Transverse colon (tissue), 4 donors: ENCODE measurements around the gene SLC6A11. TPM values are rescaled to one million over a fixed set of nuclear protein-coding genes. Genes with fewer than 3 reads are reported as not detected.

Experiments used
- DNase-seq: peaks from one replicate; pipeline ENCODE4 v3.0.0-alpha.2; 2019
- H3K27ac ChIP-seq, 4 donors: fragments of 200-600 bp; sonication (generic); 2 replicates each; pipeline ENCODE4 v1.5.1; 2016 to 2018; ENCODE audit warnings: inconsistent platforms in 4 of 4
- H3K27me3 ChIP-seq: fragments of 200-600 bp; sonication (generic); 2 replicates; pipeline ENCODE4 v1.5.1; 2017; ENCODE audit warnings: inconsistent platforms
- H3K36me3 ChIP-seq, 4 donors: fragments of 200-600 bp; sonication (generic); 2 replicates each; pipeline ENCODE4 v1.5.1; 2017 to 2019; ENCODE audit warnings: inconsistent platforms in 4 of 4
- H3K4me1 ChIP-seq, 4 donors: fragments of 200-600 bp; sonication (generic); 2 replicates each; pipeline ENCODE4 v1.5.1; 2017 to 2020; ENCODE audit warnings: inconsistent platforms in 4 of 4
- H3K4me3 ChIP-seq, 4 donors: fragments of 200-600 bp; sonication (generic); 1 replicate in 1 of 4; 2 replicates in 3 of 4; pipeline versions ENCODE4 v1.5.1 to v1.6.1; 2017 to 2019; ENCODE audit warnings: inconsistent platforms in 4 of 4
- H3K9me3 ChIP-seq, 2 donors: fragments of 200-600 bp; sonication (generic); 2 replicates each; pipeline ENCODE4 v1.5.1; 2017 to 2019; ENCODE audit warnings: inconsistent platforms in 2 of 2
- CTCF ChIP-seq, 5 experiments: fragments of 200-600 bp in 3 of 5; fragments of 450-650 bp in 2 of 5; sonication (generic) in 3 of 5; IDR thresholded peaks; 1 replicate in 2 of 5; 2 replicates in 3 of 5; pipeline ENCODE4 v1.5.1; 2016 to 2017; ENCODE audit warnings: antibody characterized with exemption in 5 of 5, inconsistent platforms in 3 of 5, mild to moderate bottlenecking in 2 of 5, moderate library complexity in 1 of 5
- EP300 ChIP-seq: sonication (generic); formaldehyde crosslinking; IDR thresholded peaks from one replicate; pipeline ENCODE4 v1.6.1; 2017; ENCODE audit warnings: antibody characterized with exemption, low read depth
- POLR2A ChIP-seq: fragments of 450-650 bp; IDR thresholded peaks from one replicate; pipeline ENCODE4 v1.6.1; 2016; ENCODE audit warnings: antibody characterized with exemption, mild to moderate bottlenecking, moderate library complexity
- POLR2AphosphoS5 ChIP-seq, 3 donors: sonication (generic); formaldehyde crosslinking; IDR thresholded peaks; one replicate each; pipeline ENCODE4 v1.6.1; 2016; ENCODE audit warnings: antibody characterized with exemption in 3 of 3
- WGBS, 2 donors: methylation state at CpG; one replicate each; pipeline ENCODE4 v1.1.5; 2018; ENCODE audit warnings: low coverage in 1 of 2; 5-methylcytosine and 5-hydroxymethylcytosine counted together
- in situ Hi-C, 4 donors: fragments of 200-750 bp; cut with MboI; loops; one replicate each; pipeline versions ENCODE4 v1.15.0 to v1.15.1; 2017; ENCODE audit warnings: low sequenced_read_pairs in 3 of 4, low pct_ligation_motif_present in 1 of 4, low pct_unique_long_range_greater_than_20kb in 1 of 4
- intact Hi-C: fragments of 100-400 bp; cut with DNase I; formaldehyde crosslinking; loops from one replicate; pipeline ENCODE4 v1.15.1; 2023; ENCODE audit warnings: low total_unique reads
- total RNA-seq, 4 donors: library from RNA; depleted of rRNA; stranded (reverse); fragments of >200 nt; gene quantifications; one replicate each; pipeline ENCODE4 v1.1.0, GENCODE V29; 2016

The SLC6A11 gene
- total RNA-seq, 4 donors from 2014 or later: not detected

- no peaks in the 10 kb centered on the region for H3K9me3 ChIP-seq
- H3K4me1 ChIP-seq: no peaks in the 10 kb centered on the region
- in situ Hi-C loops (no loop called here), intact Hi-C loops (no loop called here)
- 67 to 75% methylated on average over 1 of the region's 1 CpG for WGBS, 2 donors
- DNase-seq: no peak
- TF ChIP-seq POLR2AphosphoS5 (IDR thresholded peaks at IDR 0.05): no peak
- no peak for TF ChIP-seq EP300
- no peak for TF ChIP-seq POLR2A
- TF ChIP-seq CTCF (IDR thresholded peaks at IDR 0.05): no peak
- no peaks in the 10 kb centered on the region for H3K27me3 ChIP-seq
- no peak overlapping the region for H3K27ac ChIP-seq
- H3K4me3 ChIP-seq: no peak overlapping the region
- no peaks in the 10 kb centered on the region for H3K36me3 ChIP-seq
Observed at GRCh38 chr3:10808130-10808735, 7.8 kb upstream of the SLC6A11 start.

GRCh38 chr3:10808974-10809373 is 7.1 kb upstream of the SLC6A11 start:
- Histone ChIP-seq H3K4me3 (no peak overlapping the region), H3K27me3 (no peaks in the 10 kb centered on the region), H3K9me3 (no peaks in the 10 kb centered on the region), H3K36me3 (no peaks in the 10 kb centered on the region), H3K4me1 (no peaks in the 10 kb centered on the region), H3K27ac (no peak overlapping the region)
- intact Hi-C loops (no loop called here), in situ Hi-C loops (no loop called here)
- DNase-seq: no peak
- TF ChIP-seq CTCF (IDR thresholded peaks at IDR 0.05): no peak
- no peak for TF ChIP-seq EP300
- no peak for TF ChIP-seq POLR2AphosphoS5 (IDR thresholded peaks at IDR 0.05)
- TF ChIP-seq POLR2A: no peak
- 79 to 80% methylated on average over 2 of the region's 2 CpGs for WGBS, 2 donors

- H3K9me3 ChIP-seq: no peaks in the 10 kb centered on the region
- in situ Hi-C loops: no loop called here
- peaks cover 12% of the 10 kb centered on the region for H3K27me3 ChIP-seq
- no peaks in the 10 kb centered on the region for H3K4me1 ChIP-seq
- DNase-seq: no peak
- no peak overlapping the region for H3K27ac ChIP-seq
- intact Hi-C loops: no loop called here
- H3K4me3 ChIP-seq: no peak overlapping the region
- TF ChIP-seq CTCF (IDR thresholded peaks at IDR 0.05) (no peak), POLR2A (no peak), POLR2AphosphoS5 (IDR thresholded peaks at IDR 0.05) (no peak), EP300 (no peak)
- 70 to 73% methylated on average over 2 to 3 of the region's 3 CpGs for WGBS, 2 donors
- H3K36me3 ChIP-seq: no peaks in the 10 kb centered on the region
Observed at GRCh38 chr3:10810376-10810775, 5.7 kb upstream of the SLC6A11 start.

- Histone ChIP-seq H3K27me3 (peaks cover 41% of the 10 kb centered on the region), H3K36me3 (no peaks in the 10 kb centered on the region), H3K4me3 (no peak overlapping the region), H3K27ac (no peak overlapping the region), H3K9me3 (no peaks in the 10 kb centered on the region), H3K4me1 (no peaks in the 10 kb centered on the region)
- DNase-seq: no peak
- WGBS, 2 donors: 50 to 54% methylated on average over 1 of the region's 1 CpG
- intact Hi-C loops (no loop called here), in situ Hi-C loops (no loop called here)
- no peak for TF ChIP-seq POLR2AphosphoS5 (IDR thresholded peaks at IDR 0.05)
- TF ChIP-seq CTCF (IDR thresholded peaks at IDR 0.05): no peak
- TF ChIP-seq EP300: no peak
Observed at GRCh38 chr3:10813425-10813824, 2.6 kb upstream of the SLC6A11 start.
